ENCODE data around the gene MAST4.
"Not testable (repeated sequence)": the region's sequence is repeated elsewhere in the genome, so short reads cannot be mapped to it uniquely, and the experiment has no call there.

MAST4 gene

DNA sequence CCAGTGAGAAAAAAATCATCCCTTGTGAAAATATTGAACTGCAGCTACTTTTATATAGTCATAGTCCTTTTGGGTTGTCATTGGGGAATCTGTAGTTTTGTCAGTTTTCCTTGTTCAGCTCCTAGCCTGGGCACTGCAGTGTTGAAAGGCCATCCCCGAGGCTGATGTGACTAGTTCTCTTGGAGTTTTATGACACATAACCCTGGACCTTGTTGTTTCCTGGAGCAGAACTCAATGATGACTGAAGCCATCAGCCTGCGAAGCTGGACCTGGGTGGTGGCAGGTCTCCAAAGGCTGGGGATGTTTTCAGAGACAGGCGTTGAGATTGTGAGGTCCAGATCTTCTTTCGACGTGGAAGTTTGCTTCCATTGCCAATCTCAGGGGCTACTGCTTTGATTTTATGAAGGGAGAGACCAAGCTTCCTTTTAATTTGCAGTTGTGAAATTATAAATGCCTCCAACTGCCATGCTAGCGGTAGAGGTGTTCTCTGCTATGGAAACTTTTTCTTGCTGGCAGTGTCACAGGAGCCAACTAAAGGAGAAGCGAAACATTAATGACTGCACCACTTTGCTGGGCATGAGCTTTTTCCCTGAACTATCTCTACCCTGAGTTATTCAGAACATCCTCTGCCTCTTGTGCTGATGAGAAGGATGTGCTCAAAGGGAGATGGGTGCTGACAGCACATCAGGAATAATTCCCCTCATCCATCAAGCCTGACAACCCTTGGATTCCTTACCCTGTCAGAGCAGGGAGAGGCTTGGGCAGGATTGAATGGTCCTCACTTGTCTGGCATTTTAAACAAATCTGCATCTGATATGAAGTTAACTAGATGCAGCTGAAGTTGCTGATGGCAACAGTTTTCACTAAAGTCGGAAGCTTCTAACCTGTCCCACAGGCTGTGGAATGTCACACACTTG, 209.6 kb downstream of the MAST4 start:
- no peak for DNase-seq (ENCODE audit: low read depth in 1 of 2, low spot score in 1 of 2)

DNA sequence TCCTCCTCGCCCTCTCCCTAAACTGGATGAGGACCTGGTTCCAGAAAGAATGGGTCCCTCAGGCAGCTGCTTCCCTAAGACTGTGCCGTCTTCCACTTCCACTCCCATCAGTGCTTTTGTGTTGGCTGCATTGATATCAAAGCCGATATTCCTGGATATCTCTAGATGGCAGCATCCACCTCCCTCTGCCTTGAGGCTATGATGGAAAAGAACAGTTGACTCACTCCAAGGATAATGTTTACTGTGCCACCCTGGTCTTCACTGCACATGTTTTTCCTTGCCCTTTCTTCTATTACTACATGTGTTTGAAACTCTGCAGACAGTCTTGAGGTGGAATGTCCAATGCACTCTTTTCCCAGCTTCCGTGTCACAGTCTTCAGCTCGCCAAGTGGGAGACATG, 211.6 kb downstream of the MAST4 start:
- DNase-seq (ENCODE audit: low read depth in 1 of 2, low spot score in 1 of 2) = no peak

DNA sequence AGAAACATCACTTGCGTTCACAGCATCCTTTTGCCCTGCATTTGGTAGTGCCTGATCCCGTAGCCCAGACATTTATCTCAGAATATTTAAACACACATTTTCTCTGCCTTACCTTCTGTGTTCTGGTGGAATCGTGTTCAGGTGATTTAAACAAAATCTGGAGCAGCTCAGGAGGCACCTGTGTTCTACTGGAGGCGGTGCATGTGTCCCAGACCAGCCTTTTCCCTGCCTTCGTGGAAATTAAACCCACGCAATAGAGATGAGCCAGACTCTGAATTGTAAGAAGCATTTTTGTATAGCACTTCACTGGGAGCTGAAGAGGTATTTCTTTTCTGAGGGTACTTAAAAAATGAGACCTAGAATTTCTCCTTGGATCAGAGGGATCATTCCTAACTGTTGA, 212.5 kb downstream of the MAST4 start:
- DNase-seq (ENCODE audit: low read depth in 1 of 2, low spot score in 1 of 2) = no peak

DNA sequence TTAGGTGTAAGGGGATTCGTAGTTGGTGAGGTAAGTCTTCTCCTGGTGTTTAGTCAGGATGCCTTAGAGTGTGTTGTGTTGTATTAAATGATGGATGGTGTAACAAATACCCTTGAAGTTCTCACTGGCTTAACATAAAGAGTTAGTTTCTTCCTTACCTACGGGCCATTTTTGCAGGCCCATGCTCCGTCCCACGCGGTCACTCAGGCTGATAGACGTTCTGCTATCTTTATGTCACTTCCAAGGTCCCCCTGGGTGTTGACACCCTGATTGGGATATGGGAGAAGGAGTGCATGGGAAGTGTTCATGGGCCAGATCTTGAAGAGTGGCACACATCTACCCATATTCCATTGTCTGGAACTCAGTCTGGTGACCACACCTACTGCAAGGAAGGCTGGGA, 214.0 kb downstream of the MAST4 start:
- no peak for DNase-seq (ENCODE audit: low read depth in 1 of 2, low spot score in 1 of 2)

DNA sequence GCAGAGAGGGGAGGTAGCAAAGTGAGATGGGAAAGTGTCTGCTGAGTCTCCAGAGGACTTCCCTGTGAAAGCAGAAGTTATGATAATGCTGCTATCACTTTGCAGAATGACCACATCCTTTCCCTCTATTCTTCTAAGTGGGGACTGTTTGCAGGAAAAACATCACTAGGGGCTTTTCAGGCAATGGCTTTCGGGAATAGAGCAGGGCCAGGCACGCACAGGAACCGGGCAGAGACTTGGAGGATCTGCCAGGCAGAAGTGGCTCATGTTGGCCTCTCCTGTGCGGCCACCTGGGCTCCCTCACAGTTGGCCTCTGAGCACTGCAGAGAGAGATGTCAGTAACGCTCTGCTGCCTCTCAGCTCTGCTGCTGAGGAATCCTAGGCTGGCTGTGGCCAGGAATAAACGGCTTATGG, 214.7 kb downstream of the MAST4 start:
- no peak for DNase-seq (ENCODE audit: low read depth in 1 of 2, low spot score in 1 of 2)

DNA sequence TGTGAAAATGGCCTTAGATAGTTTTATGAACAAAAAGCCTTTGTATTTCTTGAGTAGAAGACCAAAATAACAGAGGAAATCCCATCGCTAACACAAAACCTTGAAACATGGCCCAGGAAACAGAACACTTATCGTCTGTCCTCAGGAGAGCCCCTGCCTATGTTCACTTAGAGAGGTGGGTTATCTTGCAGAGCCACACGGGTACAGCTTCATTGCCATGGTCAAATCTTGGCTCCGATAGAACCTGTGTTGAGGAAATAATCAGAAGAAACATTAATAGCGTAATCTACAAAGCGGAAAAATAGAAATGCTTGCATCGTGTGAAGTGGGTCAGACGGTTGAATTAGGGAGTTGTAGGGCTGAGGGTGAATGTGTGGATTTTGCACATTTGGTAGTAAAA, 216.1 kb downstream of the MAST4 start:
- no peak for DNase-seq (ENCODE audit: low read depth in 1 of 2, low spot score in 1 of 2)

DNA sequence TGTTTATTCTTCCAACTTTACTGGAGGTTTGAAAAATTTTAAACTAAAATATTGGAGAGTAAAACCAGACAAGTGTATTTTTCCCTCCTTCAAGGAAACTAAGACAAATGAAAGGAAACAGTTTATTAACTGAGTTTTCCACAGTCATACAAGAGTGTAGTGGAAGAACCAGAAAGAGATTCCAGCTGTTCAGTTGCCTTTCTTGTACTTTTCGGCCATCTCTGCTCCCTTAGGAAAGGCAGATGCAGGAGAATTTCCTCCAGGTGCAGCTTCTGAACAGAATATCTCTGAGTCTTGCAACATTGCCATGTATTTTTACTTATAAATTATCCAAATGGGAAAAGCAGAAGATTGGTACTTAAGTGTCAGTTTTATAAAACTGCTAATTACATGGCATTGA, 217.1 kb downstream of the MAST4 start:
- no peak for DNase-seq (ENCODE audit: low read depth in 1 of 2, low spot score in 1 of 2)

DNA sequence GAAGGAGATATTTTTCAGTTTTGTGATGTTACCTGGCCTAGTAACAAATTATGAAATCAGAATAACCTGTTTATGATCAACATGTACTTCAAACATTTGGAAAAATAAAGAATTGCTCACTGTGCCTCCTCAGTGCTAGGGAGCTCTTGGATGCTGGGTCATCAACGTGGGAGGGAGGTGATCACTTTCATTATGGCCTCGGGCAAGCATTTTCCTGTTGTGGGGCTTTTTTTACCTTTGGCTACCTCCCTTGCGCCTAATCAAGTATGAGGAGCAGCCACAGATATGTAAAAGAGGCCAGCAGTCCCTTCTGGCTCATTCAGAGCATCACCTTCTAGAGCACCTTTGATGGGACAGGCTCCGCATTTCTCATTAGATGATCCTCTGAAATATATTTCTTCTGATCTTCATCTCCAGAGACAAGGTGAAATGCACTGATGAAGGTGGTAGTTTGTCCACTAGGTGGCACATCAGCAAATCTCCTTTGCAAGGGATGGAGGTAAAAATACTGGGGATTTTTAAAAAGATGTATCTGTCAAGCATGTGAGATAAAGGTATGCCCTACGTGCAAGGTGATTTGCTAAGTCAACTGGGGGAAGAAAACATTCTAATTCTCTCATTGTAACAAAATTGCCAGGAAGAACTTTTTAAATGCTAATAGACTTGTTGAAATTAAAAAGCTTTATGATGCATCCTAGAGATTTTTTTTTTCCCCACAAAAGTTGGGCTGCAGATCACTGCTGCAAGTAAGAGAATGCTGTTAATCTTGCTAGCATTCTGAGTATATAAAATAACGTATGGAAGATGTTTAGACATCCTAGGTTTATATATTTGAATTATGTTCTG, 218.2 kb downstream of the MAST4 start:
- no peak for DNase-seq (ENCODE audit: low read depth in 1 of 2, low spot score in 1 of 2)

DNA sequence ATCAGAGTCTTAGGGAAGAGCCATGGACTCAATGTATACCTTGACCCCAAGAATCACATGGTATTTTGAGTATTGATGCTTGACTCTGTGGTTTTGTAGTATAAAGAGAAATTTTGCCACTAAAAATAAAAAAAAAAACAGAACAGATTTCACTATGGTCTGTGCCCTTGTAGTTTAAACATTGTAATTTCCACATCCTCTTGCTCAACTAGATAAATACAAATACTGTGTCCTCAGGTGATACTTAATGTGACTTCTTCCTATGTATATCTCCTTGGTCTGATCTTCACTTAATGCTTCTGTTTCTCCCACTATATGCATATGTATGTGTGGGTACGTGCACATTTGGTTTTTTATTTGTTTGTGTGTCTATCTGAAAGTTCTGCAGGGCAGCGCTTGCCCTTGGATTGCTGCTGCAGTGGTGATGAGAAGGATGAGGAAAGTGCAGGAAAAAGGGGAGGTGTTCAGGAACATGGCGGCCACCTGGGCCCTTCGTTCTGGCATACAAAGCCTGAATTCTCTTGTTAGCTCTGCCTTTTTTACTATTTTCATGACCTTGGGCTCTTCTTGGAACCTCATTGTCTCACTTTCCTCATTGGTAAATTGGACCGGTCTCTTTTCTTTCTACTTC, 222.2 kb downstream of the MAST4 start:
- no peak for DNase-seq (ENCODE audit: low read depth in 1 of 2, low spot score in 1 of 2)

DNA sequence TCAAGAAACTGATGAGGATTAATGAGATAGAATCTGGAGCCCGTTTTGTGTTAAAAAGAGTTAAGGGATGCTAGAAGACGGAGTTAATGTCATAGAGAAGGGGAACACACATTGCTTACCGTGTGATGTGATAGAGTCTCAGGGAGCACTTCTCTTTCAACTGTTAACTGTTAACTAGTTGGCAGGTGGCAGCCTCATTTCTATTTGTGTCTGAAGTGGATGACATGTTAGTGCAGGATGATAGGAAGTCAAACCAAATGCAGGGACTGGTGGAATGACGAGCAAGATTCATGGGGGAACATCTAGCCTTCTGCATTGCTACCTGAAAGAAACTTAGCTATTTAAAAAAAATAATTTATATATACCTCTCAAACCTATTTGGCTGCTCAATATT, 222.7 kb downstream of the MAST4 start:
- no peak for DNase-seq (ENCODE audit: low read depth in 1 of 2, low spot score in 1 of 2)

DNA sequence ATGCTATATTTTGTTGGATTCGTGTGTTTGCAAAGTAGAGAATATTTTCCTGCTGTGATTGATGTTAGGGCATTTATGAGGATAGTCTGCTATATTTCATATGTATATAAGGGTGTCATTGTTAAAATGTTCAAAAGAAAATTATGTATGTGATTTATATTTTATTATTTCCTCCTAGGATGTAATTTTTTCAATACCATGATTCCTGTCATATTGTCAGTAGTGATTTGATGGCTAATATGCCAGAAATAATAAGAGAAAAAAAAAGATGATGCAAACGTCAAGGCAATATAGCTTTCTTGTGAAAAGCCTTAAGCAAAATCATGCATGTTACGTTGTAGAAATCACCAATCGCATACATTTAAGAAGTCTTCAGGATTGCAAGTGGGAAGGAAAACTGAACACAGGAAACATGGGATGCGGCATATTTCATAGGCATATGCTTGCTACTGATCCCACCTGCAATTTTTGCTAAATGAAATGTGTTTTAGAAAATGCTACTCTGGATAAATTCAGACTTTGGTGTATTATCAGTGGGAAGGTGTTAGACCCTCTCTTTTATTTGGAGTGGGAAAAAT, 224.5 kb downstream of the MAST4 start:
- DNase-seq (ENCODE audit: low read depth in 1 of 2, low spot score in 1 of 2) = no peak

DNA sequence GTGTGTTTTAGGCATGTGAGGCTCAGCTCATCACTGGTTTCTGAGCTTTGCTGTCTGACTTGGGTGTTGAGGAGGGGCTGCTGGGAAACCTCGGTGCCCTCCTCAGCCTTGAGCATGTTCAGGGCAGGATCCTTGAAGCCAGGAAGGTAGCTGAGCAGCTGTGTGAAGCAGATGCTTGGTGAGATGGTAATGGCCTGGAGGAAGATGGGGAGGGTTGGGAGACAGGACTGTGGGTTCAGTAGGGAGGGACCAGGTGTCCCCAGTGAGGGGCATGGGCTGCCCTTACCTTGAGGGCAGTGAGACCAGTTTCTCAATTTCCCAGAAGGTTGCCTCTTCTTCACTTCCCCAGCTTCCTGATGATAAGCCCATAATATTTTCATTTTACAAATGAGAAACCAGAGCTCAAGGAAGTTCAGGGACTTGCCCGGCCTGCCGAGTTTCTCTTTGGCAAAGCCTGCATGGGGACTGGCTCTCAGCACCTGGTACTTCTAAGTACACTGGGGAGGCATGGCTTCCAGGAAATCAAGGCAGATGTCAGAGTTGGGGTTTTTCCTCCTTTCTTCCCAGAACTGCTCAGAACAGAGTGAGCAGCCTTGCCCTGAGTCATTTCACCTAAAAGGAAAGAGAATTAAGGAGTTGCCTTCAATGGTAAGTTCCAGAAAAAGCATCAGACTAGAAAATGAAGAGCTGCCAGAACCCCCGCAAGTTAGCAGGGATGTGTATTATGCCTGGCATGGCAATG, 225.7 kb downstream of the MAST4 start:
- DNase-seq (ENCODE audit: low read depth in 1 of 2, low spot score in 1 of 2) = peak in 1 of 2 donors; percentile 3

DNA sequence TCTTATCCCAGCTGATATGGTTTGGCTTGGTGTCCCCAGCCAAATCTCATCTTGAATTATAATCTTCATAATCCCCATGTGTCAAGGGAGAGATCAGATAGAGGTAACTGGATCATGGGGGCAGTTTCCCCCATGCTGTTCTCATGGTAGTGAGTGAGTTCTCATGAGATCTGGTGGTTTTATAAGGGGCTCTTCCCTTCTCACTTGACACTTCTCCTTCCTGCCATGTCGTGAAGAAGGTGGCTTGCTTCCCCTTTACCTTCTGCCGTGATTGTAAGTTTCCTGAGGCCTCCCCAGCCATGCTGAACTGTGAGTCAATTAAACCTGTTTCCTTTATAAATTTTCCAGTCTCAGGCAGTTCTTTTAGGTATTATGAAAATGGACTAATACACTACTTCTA, 226.7 kb downstream of the MAST4 start:
- not testable (repeated sequence) for DNase-seq (ENCODE audit: low read depth in 1 of 2, low spot score in 1 of 2)

DNA sequence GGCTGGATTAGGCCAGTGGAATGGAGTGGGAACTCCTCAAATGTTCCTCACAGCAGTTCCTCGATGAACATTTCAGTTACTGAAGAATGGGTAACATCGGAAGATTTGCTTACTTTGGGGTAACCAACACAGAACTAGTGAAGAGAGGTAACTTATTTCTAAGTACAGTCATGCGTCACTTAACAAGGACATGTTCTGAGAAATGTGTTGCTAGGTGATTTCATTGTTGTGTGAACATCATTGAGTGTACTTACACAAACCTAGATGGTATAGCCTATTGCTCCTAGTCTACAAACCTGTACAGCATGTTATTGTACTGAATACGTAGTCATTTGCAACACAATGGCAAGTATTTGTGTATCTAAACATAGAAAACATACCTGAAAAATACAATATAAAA, 228.3 kb downstream of the MAST4 start:
- no peak for DNase-seq (ENCODE audit: low read depth in 1 of 2, low spot score in 1 of 2)

DNA sequence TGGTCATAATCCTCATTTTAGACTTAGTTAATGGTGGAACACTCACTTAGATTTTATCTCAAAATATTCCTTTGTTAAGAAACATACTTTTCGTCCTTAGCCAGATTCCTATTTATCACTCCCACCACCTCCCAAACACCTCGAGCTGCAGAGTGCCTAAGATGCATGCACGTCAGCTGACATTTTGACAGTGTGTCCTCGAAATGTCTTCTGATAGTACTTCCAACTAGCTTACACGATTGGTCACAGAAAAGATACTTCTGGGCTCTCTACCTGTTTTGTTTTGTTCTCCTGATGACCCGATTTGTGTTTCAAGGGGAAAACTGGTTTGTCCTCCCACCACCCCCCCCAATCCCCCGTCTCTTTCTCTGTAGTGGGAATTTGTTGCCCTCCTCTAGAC, 230.1 kb downstream of the MAST4 start:
- DNase-seq (ENCODE audit: low read depth in 1 of 2, low spot score in 1 of 2) = no peak

DNA sequence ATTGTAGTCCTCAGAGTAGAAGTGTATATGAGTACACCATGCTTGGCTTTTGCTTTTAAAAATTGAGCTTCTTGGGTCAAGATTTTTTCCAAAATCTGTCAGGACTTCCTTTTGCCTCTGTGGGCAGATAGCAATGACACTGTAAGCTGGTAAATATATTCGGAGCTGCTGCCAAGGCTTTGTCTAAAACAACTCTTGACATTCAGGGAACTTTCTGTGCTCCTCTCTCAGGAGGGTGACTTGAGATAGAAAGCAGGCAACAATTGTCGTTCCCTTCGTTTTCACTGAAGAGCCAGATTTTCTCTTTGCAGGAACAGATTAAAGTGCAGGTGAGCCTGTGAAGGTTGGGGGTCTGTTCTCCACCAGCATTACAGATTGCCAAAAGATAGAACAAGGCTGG, 230.5 kb downstream of the MAST4 start:
- DNase-seq (ENCODE audit: low read depth in 1 of 2, low spot score in 1 of 2) = no peak

DNA sequence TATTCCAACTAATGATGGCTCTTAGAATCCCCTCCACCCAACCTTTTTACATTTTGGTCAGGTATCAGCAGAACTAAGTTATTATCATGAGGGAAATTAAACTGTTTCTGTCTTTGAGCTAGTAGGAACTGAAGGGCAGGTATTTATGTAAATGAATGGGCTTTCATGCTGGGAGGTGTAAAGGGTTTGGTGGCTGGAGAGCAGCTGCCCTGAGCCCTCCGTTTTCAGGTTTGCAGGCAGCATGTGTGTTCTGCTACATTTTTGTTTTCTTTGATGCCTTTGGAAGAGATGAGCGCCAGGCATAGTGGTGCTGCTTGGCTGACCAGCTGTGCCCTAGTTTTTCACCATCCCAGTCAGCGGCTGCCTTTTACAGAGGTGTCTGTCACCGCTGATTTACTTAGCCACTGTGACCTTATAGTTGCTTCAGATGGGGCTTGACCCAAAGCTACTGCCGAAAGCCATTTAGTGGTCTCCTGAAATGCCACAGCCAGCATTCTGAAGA, 231.9 kb downstream of the MAST4 start:
- no peak for DNase-seq (ENCODE audit: low read depth in 1 of 2, low spot score in 1 of 2)

DNA sequence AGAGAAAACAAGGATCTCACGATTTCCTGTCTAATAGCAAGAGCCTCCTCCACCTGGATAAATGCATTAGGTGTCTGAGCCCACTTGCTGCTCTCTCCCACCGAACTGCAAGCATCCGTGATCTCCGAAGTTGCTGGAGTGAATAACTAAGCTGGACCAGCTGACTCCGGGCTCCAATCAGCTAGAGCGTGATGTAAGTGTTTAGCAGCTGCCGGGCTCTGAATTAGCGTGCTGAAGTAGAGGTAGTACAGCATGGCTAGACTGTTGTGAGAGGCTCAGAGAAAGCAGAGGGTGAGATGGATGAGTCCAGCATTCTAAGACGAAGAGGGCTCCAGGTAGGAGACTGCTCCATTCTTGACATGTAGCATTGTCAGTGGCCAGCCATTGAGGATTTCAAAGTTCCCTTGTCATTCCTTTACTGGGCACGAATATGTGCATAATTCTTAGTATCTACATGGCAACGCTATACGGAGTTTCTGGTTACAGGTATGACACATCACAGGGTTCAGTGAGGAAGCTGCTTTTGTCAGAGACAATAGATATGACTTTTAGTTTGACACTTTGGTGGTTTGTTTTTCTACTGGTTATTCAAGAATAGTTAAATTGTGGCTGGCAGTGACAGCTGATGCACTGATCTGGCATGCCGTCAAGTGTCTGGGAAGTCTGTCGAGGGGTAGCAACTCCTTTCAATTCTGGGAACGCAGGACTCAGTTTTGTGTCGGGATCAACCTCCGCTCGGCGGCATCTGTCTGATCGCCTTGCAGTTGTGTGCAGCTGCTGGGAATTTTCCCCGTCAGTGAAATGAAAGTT, 232.6 kb downstream of the MAST4 start:
- DNase-seq (ENCODE audit: low read depth in 1 of 2, low spot score in 1 of 2) = peak in 1 of 2 donors; percentile 28

DNA sequence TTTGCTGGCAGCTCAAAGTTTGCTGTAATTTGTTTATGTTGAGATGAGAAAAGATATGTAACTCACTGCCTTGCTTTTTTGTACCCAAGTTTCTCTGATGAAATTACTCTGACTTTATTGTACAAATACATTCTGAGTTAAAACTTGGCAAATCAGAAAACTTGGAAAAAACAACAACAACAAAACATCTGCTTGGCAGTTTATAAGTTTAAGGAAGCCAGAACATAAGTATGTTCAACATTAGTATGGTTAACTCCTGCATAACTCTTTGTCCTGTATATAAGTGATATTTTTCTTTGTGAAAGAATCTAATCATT, 233.1 kb downstream of the MAST4 start:
- no peak for DNase-seq (ENCODE audit: low read depth in 1 of 2, low spot score in 1 of 2)

DNA sequence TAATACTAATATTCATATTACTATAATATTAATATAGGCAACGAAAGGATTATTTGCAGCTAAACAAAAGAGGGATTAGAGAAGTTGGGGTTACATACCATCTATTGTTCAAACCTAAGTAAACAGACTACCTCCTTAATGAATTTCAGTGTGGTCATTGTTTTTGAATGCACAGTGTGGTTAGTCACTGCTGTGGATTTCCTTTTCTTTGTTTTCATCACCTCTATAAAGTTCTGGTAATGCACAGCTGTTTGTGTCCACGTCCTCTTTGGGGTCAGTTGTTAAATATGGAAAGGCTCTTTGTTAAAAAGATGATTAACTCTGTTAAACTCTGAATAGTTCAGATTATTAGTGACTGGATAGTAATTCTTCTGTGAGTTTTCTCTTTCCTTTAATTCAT, 233.6 kb downstream of the MAST4 start:
- no peak for DNase-seq (ENCODE audit: low read depth in 1 of 2, low spot score in 1 of 2)

Data from stimulated activated CD4-positive, alpha-beta T cell treated with anti-CD3 and anti-CD28 coated beads, Interleukin-15, amount 100 ng/mL, for 1 hour (primary cell).